Smooth muscle cell (in vitro differentiated cells): ENCODE measurements around the gene TMEM235. TPM values are rescaled to one million over a fixed set of nuclear protein-coding genes. Genes with fewer than 3 reads are reported as not detected.

Experiments
- DNase-seq: peaks from one replicate; lab custom pipeline; 2025; ENCODE audit not compliant: unreplicated experiment; lab: John Stamatoyannopoulos, UW
- H2AFZ ChIP-seq: fragments of 200-600 bp; sonication (generic); 2 replicates; pipeline ENCODE4 v1.6.0; 2016; ENCODE audit warnings: antibody characterized with exemption, low read depth, mild to moderate bottlenecking
- H3F3A ChIP-seq: fragments of 200-600 bp; sonication (generic); 2 replicates; pipeline ENCODE4 v1.6.0; 2017; ENCODE audit warnings: antibody characterized with exemption, low read depth
- H3K27ac ChIP-seq: fragments of 200-600 bp; sonication (generic); 2 replicates; pipeline ENCODE4 v1.5.1; 2016; ENCODE audit warnings: low read depth, mild to moderate bottlenecking
- H3K27me3 ChIP-seq: fragments of 200-600 bp; sonication (generic); 2 replicates; pipeline ENCODE4 v1.6.1; 2016; ENCODE audit warnings: low read depth, mild to moderate bottlenecking
- H3K36me3 ChIP-seq: fragments of 200-600 bp; sonication (generic); 2 replicates; pipeline ENCODE4 v1.5.1; 2016; ENCODE audit warnings: low read depth
- H3K4me1 ChIP-seq: fragments of 200-600 bp; sonication (generic); 2 replicates; pipeline ENCODE4 v1.5.1; 2016; ENCODE audit warnings: low read depth
- H3K4me2 ChIP-seq: fragments of 200-600 bp; sonication (generic); 2 replicates; pipeline ENCODE4 v1.6.0; 2016; ENCODE audit warnings: mild to moderate bottlenecking
- H3K4me3 ChIP-seq: fragments of 200-600 bp; sonication (generic); 2 replicates; pipeline ENCODE4 v1.5.1; 2016; ENCODE audit warnings: mild to moderate bottlenecking
- H3K79me2 ChIP-seq: fragments of 200-600 bp; sonication (generic); 2 replicates; pipeline ENCODE4 v1.6.0; 2016; ENCODE audit warnings: low read depth, mild to moderate bottlenecking
- H3K9ac ChIP-seq: fragments of 200-600 bp; sonication (generic); 2 replicates; pipeline ENCODE4 v1.6.0; 2016; ENCODE audit warnings: low read depth
- H3K9me3 ChIP-seq: fragments of 200-600 bp; sonication (generic); replicated peaks from 2 replicates; pipeline ENCODE4 v1.5.1; 2016; ENCODE audit warnings: low read depth
- H4K20me1 ChIP-seq: fragments of 200-600 bp; sonication (generic); 2 replicates; pipeline ENCODE4 v1.6.0; 2016; ENCODE audit warnings: low read depth
- WGBS: methylation state at CpG from one replicate; pipeline ENCODE4 v1.1.7; 2016; ENCODE audit warnings: low lambda C conversion rate; 5-methylcytosine and 5-hydroxymethylcytosine counted together
- polyA plus RNA-seq: library from polyadenylated mRNA; unstranded; fragments of >200 nt; fragmentation: Nextera tagmentation; extraction: Ambion mirVana; gene quantifications from 2 replicates; pipeline ENCODE4 v1.2.1, GENCODE V29; 2016
- total RNA-seq: library from RNA; depleted of rRNA; stranded (reverse); fragments of >200 nt; gene quantifications from 2 replicates; pipeline ENCODE4 v1.2.3, GENCODE V29; 2014
- TF ChIP-seq, protein P1 (sequence below): fragments of 200-600 bp; sonication (generic); IDR thresholded peaks from 2 replicates; pipeline ENCODE4 v1.5.1; 2017; ENCODE audit warnings: borderline replicate concordance, mild to moderate bottlenecking, antibody characterized with exemption; ENCODE audit not compliant: insufficient read depth, poor library complexity, severe bottlenecking

The TMEM235 gene
- total and polyA plus RNA-seq, 2 experiments from 2014 or later = not detected

DNA sequence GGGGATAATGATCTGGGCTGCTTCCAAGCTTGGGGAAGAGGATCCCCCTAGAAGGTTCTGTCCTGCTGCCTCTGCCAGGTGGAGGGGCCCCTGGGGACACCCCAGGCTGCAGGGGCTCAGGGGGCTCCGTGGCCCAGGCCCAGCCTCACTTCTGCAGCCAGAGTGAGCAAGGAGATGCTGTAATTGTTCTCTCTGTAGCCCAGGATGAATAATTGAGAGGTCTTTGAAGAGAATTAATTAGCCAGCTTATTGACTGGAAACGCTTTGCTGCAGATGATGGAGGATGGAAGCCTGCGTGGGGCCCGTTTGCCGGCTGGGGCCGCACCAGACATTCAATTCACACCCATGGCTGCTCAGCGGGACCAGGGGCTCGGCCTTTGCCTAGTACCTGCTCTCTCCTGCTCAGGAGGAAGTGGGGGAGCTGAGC, 38.5 kb downstream of the TMEM235 start:
- Histone ChIP-seq H3F3A (peaks cover 4% of the 10 kb centered on the region), H3K4me3 (peak overlapping the region; percentile 28), H3K4me1 (peaks cover 42% of the 10 kb centered on the region), H3K27ac (peak overlapping the region; percentile 74), H2AFZ (peak overlapping the region; percentile 62), H3K27me3 (no peaks in the 10 kb centered on the region), H3K9ac (no peak overlapping the region), H3K4me2 (peak overlapping the region; percentile 87), H4K20me1 (no peaks in the 10 kb centered on the region), H3K9me3 (no peaks in the 10 kb centered on the region), H3K36me3 (no peaks in the 10 kb centered on the region), H3K79me2 (peaks cover 6% of the 10 kb centered on the region)
- DNase-seq = no peak
- TF ChIP-seq, protein P1, sequence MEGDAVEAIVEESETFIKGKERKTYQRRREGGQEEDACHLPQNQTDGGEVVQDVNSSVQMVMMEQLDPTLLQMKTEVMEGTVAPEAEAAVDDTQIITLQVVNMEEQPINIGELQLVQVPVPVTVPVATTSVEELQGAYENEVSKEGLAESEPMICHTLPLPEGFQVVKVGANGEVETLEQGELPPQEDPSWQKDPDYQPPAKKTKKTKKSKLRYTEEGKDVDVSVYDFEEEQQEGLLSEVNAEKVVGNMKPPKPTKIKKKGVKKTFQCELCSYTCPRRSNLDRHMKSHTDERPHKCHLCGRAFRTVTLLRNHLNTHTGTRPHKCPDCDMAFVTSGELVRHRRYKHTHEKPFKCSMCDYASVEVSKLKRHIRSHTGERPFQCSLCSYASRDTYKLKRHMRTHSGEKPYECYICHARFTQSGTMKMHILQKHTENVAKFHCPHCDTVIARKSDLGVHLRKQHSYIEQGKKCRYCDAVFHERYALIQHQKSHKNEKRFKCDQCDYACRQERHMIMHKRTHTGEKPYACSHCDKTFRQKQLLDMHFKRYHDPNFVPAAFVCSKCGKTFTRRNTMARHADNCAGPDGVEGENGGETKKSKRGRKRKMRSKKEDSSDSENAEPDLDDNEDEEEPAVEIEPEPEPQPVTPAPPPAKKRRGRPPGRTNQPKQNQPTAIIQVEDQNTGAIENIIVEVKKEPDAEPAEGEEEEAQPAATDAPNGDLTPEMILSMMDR = no peak
- WGBS = 24% methylated on average over 8 of the region's 8 CpGs

DNA sequence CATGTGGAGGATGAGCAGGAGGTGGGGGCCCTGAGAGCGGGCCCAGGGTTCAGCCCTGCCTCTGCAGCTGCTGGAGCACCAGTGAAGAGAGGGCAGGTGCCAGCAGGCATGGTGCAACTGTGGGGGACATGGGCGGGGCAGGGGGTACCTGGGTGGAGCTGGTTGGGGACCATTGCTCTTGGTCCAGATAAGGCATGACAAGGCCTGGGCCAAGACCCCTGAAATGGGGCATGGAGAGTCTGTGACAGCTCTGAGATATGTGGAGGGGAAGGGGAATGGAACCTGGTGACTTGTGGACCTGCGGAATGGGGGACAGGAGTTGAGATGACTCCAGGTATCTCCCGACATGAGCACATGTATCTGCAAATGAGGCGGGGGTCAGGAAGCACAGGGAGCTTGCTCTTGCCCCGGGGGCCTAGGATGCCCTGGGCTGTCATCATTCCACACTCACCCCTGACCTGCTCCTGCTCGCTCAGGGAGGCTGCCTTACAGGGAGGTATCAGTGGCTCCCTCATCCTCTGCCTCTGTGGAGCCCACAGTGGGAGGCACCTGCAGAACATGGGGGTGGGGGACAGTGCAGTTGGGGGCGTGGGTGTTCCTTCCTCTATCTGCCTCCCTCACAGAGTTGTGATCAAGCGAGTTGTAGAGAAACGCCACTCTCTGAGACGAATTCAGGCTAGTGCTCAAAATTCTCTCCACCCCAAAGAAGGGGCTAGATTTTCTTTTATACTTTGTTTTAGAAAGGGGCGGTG, 40.2 kb downstream of the TMEM235 start:
- 73% methylated on average over 12 of the region's 12 CpGs for WGBS
- Histone ChIP-seq H3K4me1 (peaks cover 42% of the 10 kb centered on the region), H3K36me3 (no peaks in the 10 kb centered on the region), H3K79me2 (peaks cover 6% of the 10 kb centered on the region), H2AFZ (no peak overlapping the region), H3K4me2 (peak overlapping the region; percentile 17), H4K20me1 (no peaks in the 10 kb centered on the region), H3K9ac (no peak overlapping the region), H3F3A (peaks cover 4% of the 10 kb centered on the region), H3K9me3 (no peaks in the 10 kb centered on the region), H3K27me3 (no peaks in the 10 kb centered on the region), H3K4me3 (no peak overlapping the region), H3K27ac (no peak overlapping the region)
- TF ChIP-seq, protein P1 = no peak
- DNase-seq = no peak

DNA sequence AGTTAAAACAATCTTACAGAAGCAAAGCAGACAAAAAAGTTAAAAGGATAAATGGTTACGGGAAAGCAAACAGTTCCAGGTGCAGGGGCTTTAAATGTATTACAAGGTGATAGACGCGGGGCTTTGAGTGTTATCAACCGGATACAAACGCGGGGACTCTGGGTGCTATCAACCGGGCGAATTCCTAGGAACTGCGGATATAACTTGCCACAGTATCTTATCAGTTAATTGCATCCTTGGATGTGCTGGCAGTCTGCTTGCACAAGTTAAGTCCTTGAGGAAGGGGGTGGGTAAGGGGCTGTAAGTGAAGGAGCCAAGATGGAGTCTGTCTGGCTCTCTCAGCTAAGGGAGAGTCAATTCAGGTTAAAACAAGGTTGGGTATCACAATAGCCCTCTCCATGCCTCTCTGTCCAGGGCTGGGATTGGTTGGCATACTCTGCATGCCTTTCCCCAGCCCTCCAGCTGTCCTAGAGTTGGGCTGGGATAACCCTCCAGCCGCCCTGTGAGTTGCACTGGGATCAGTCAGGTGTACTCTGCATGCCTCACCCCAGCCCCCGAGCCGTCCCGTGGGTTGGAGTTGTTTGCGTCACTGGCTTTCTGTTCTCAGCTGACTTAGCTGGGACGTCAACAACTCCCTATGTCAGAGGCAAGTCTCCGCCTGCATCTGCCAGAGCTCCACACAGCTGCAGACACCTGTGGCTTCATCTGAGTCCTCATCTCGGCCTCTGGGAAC, 40.9 kb downstream of the TMEM235 start:
- Histone ChIP-seq H3K27ac (no peak overlapping the region), H3K4me3 (no peak overlapping the region), H3K9ac (no peak overlapping the region), H2AFZ (no peak overlapping the region), H3K9me3 (no peaks in the 10 kb centered on the region), H4K20me1 (no peaks in the 10 kb centered on the region), H3K27me3 (no peaks in the 10 kb centered on the region), H3K79me2 (peaks cover 6% of the 10 kb centered on the region), H3K36me3 (no peaks in the 10 kb centered on the region), H3F3A (peaks cover 4% of the 10 kb centered on the region), H3K4me1 (peaks cover 35% of the 10 kb centered on the region), H3K4me2 (peak overlapping the region; percentile 17)
- no peak for DNase-seq
- 23% methylated on average over 17 of the region's 17 CpGs for WGBS
- TF ChIP-seq, protein P1 = no peak
